ENCODE data around the gene FOXP4. TPM values are rescaled to one million over a fixed set of nuclear protein-coding genes. Genes with fewer than 3 reads are reported as not detected.

The FOXP4 gene
- total RNA-seq, 4 donors from 2014 or later = 2.4 to 15.1 (median 4.9) TPM

GRCh38 chr6:41522780-41523548 is 23.2 kb upstream of the FOXP4 start:
- TF ChIP-seq CTCF (IDR thresholded peaks at IDR 0.05; ENCODE audit: low read depth) = no peak

GRCh38 chr6:41523915-41524633 is 22.1 kb upstream of the FOXP4 start:
- no peak for TF ChIP-seq CTCF (IDR thresholded peaks at IDR 0.05; ENCODE audit: low read depth)

GRCh38 chr6:41524634-41525011 is 21.6 kb upstream of the FOXP4 start:
- no peak for TF ChIP-seq CTCF (IDR thresholded peaks at IDR 0.05; ENCODE audit: low read depth)

GRCh38 chr6:41527721-41528408 is 18.3 kb upstream of the FOXP4 start:
- no peak for TF ChIP-seq CTCF (IDR thresholded peaks at IDR 0.05; ENCODE audit: low read depth)

DNA sequence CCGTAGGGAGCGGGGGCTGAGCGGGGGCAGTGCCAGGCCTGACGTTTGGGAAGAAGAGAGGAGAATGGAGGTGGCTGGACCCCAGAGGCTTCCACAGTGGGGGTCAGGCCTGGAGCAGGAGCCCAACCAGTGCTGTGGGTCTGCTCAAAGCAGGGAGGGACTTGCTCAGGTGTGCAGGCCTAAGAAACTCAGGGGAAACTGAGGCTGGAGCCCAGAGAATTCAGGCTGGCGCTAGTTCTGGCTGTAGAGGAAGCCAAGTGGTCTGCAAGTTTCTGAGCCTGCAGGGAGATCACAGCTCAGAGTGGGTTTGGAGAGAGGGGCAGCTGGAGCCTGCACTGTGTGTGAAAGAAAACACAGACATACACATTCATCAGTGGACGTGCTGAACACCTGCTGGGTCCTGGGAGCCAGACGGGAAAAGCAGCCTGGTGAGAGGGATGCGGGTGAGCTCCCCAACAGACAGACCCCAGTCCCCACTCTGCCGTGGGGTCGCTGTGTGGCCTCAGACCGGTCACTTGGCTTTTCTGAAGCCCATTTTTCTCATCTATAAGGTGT is 17.7 kb upstream of the FOXP4 start:
- no peak for TF ChIP-seq CTCF (IDR thresholded peaks at IDR 0.05; ENCODE audit: low read depth)

DNA sequence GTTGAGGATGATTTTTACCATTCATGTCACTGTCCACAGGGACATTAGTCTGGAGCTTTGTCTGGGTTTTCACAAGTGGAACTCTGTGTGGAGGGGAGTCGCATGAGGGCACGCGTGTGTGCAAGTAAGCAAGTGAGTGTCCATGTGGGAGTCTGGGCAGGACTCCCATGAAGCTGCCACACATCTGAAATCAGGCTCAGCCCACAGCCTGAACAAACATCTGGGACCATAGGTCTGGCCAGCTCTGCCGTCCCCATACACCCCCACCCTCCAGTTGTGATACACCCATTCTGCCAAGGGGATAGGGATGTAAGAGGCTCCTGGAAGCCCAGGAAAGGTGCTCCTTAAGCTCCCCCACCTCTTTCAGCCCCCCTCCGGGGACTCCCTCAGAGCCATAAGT is 17.1 kb upstream of the FOXP4 start:
- TF ChIP-seq CTCF (IDR thresholded peaks at IDR 0.05; ENCODE audit: low read depth) = no peak

- TF ChIP-seq CTCF (IDR thresholded peaks at IDR 0.05; ENCODE audit: low read depth) = no peak
Measured at GRCh38 chr6:41529970-41530369, 16.2 kb upstream of the FOXP4 start.

Data from subcutaneous adipose tissue (tissue), 4 donors.